PFSK-1 (cell line): ENCODE measurements around the gene PTPN21.

ENCODE experiments used
- FOXP2 ChIP-seq: optimal IDR thresholded peaks from 2 replicates; pipeline ENCODE3; 2011; ENCODE audit warnings: borderline replicate concordance, control low read depth, inconsistent platforms; ENCODE audit not compliant: insufficient read depth; ENCODE audit errors: extremely low read length, extremely low read depth
- POLR2AphosphoS5 ChIP-seq: IDR thresholded peaks from 2 replicates; pipeline ENCODE4 v1.6.1; 2012; ENCODE audit warnings: low read depth, mild to moderate bottlenecking, control low read depth, low read length, moderate library complexity
- SIN3A ChIP-seq: IDR thresholded peaks from 2 replicates; pipeline ENCODE4 v1.6.1; 2012; ENCODE audit warnings: mild to moderate bottlenecking, low read length, moderate library complexity, borderline replicate concordance; ENCODE audit not compliant: insufficient read depth
- TAF1 ChIP-seq: IDR thresholded peaks from 2 replicates; pipeline ENCODE4 v1.6.1; 2012; ENCODE audit warnings: low read length, control low read depth, borderline replicate concordance; ENCODE audit not compliant: insufficient read depth
- TF ChIP-seq, protein P1 (sequence below), 2 experiments: IDR thresholded peaks; 2 replicates each; pipeline versions ENCODE4 v1.6.1 to v1.8.0; 2011 to 2012; ENCODE audit warnings: low read depth in 2 of 2, low read length in 2 of 2, control low read depth in 1 of 2, inconsistent platforms in 1 of 2, mild to moderate bottlenecking in 1 of 2, moderate library complexity in 1 of 2; ENCODE audit not compliant: insufficient read depth in 1 of 2

Gene PTPN21

GRCh38 chr14:88430976-88431375, 123.8 kb downstream of the PTPN21 start:
- TF ChIP-seq POLR2AphosphoS5: no peak
- TF ChIP-seq, protein P1, sequence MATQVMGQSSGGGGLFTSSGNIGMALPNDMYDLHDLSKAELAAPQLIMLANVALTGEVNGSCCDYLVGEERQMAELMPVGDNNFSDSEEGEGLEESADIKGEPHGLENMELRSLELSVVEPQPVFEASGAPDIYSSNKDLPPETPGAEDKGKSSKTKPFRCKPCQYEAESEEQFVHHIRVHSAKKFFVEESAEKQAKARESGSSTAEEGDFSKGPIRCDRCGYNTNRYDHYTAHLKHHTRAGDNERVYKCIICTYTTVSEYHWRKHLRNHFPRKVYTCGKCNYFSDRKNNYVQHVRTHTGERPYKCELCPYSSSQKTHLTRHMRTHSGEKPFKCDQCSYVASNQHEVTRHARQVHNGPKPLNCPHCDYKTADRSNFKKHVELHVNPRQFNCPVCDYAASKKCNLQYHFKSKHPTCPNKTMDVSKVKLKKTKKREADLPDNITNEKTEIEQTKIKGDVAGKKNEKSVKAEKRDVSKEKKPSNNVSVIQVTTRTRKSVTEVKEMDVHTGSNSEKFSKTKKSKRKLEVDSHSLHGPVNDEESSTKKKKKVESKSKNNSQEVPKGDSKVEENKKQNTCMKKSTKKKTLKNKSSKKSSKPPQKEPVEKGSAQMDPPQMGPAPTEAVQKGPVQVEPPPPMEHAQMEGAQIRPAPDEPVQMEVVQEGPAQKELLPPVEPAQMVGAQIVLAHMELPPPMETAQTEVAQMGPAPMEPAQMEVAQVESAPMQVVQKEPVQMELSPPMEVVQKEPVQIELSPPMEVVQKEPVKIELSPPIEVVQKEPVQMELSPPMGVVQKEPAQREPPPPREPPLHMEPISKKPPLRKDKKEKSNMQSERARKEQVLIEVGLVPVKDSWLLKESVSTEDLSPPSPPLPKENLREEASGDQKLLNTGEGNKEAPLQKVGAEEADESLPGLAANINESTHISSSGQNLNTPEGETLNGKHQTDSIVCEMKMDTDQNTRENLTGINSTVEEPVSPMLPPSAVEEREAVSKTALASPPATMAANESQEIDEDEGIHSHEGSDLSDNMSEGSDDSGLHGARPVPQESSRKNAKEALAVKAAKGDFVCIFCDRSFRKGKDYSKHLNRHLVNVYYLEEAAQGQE (IDR thresholded peaks at IDR 0.05; ENCODE audit: insufficient read depth in 1 of 2, low read depth in 2 of 2, low read length in 2 of 2): no peak
- no peak for TF ChIP-seq FOXP2
- no peak for TF ChIP-seq SIN3A
- TF ChIP-seq TAF1: no peak

DNA sequence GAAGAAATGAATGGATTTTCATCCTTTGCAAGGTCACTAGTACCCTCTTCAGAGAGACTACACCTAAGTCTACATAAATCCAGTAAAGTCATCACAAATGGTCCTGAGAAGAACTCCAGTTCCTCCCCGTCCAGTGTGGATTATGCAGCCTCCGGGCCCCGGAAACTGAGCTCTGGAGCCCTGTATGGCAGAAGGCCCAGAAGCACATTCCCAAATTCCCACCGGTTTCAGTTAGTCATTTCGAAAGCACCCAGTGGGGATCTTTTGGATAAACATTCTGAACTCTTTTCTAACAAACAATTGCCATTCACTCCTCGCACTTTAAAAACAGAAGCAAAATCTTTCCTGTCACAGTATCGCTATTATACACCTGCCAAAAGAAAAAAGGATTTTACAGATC, 128.5 kb downstream of the PTPN21 start:
- no peak for TF ChIP-seq POLR2AphosphoS5
- no peak for TF ChIP-seq TAF1
- no peak for TF ChIP-seq SIN3A
- TF ChIP-seq, protein P1 (IDR thresholded peaks at IDR 0.05; ENCODE audit: insufficient read depth in 1 of 2, low read depth in 2 of 2, low read length in 2 of 2): no peak
- TF ChIP-seq FOXP2: no peak

GRCh38 chr14:88424573-88424972, 130.2 kb downstream of the PTPN21 start:
- TF ChIP-seq POLR2AphosphoS5 (no peak), FOXP2 (no peak), SIN3A (no peak), TAF1 (no peak)
- TF ChIP-seq, protein P1 (IDR thresholded peaks at IDR 0.05; ENCODE audit: insufficient read depth in 1 of 2, low read depth in 2 of 2, low read length in 2 of 2): no peak

- TF ChIP-seq, protein P1 (IDR thresholded peaks at IDR 0.05; ENCODE audit: insufficient read depth in 1 of 2, low read depth in 2 of 2, low read length in 2 of 2): no peak
- TF ChIP-seq POLR2AphosphoS5: no peak
- TF ChIP-seq TAF1: no peak
- TF ChIP-seq FOXP2: no peak
- no peak for TF ChIP-seq SIN3A
Observed at GRCh38 chr14:88422919-88423650, 131.7 kb downstream of the PTPN21 start.

DNA sequence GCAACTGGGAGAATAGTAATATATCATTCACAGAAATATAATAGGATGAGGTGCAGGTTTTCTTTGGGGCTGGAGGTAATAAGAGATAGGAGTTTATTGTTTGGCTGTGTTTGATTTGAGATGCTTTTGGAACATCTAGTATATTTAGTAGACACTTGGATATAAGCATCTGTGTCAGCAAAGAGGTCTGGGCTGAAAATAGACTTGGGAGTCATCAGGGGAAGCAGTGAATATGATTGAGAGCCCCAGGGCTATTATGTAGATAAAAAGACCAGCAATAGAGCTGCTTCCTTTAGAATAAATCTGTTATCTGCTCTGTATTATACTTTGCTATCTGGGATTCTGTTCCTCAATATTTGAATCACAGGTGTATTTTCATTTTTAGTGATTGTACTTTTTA, 132.8 kb downstream of the PTPN21 start:
- TF ChIP-seq FOXP2 (no peak), POLR2AphosphoS5 (no peak), TAF1 (no peak), SIN3A (no peak)
- TF ChIP-seq, protein P1 (IDR thresholded peaks at IDR 0.05; ENCODE audit: insufficient read depth in 1 of 2, low read depth in 2 of 2, low read length in 2 of 2): no peak
